ENCODE measurements around the gene GALNT4.

- TF ChIP-seq, protein P1, sequence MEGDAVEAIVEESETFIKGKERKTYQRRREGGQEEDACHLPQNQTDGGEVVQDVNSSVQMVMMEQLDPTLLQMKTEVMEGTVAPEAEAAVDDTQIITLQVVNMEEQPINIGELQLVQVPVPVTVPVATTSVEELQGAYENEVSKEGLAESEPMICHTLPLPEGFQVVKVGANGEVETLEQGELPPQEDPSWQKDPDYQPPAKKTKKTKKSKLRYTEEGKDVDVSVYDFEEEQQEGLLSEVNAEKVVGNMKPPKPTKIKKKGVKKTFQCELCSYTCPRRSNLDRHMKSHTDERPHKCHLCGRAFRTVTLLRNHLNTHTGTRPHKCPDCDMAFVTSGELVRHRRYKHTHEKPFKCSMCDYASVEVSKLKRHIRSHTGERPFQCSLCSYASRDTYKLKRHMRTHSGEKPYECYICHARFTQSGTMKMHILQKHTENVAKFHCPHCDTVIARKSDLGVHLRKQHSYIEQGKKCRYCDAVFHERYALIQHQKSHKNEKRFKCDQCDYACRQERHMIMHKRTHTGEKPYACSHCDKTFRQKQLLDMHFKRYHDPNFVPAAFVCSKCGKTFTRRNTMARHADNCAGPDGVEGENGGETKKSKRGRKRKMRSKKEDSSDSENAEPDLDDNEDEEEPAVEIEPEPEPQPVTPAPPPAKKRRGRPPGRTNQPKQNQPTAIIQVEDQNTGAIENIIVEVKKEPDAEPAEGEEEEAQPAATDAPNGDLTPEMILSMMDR (IDR thresholded peaks at IDR 0.05): no peak
- TF ChIP-seq EZH2 (IDR thresholded peaks at IDR 0.05): no peak
Measured at GRCh38 chr12:89521364-89522223, 3.0 kb downstream of the GALNT4 start.
